GM18517 (cell line): ENCODE data around the gene EDNRA.
A peak's percentile ranks its signal among the peaks of the same experiment; 100 is the strongest.

ENCODE experiments used
- ATAC-seq: cut with Tn5 transposase; IDR thresholded peaks from one replicate; pipeline ENCODE4 v1.9.1; 2021; ENCODE audit warnings: mild to moderate bottlenecking, moderate library complexity; ENCODE audit not compliant: unreplicated experiment

EDNRA gene

DNA sequence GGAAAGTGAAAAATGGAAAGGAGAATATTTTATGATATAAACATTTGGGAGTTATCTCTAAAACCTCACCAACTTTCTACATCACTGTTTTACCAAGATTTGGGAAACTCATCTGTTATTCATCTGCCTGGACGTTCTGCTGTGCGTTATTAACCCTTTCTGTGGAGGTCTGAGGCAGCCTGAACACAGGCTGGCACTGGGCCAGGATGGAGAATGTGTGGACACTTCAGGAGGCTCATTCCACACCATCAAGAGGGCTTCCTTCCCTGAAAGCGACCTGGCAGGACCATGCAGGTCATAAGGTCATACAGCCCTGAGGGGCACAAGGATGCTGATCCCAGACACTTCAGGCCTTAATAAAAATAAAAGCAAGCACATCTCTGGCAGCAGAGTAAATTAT lies 105.1 kb downstream of the EDNRA start:
- no peak for ATAC-seq

DNA sequence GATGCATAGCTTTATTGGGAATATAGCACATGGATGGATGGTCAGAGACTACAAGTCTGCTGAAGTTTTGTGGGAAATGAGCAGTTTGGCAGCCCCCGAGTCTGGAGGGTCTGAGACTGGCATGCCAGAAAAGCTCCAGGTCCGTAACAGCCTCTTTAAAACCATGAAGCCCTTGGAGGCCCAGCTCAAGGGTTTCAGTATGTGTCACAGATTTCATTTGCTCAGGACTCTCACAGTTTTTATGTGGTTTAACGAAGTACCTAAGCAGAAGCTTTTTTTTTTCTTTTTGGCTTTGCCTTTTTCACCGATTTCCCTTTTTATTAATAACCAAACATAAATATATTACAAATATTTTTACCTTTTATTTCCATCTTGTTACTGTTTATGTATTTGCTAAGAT lies 105.7 kb downstream of the EDNRA start:
- ATAC-seq, result peak; percentile 59

DNA sequence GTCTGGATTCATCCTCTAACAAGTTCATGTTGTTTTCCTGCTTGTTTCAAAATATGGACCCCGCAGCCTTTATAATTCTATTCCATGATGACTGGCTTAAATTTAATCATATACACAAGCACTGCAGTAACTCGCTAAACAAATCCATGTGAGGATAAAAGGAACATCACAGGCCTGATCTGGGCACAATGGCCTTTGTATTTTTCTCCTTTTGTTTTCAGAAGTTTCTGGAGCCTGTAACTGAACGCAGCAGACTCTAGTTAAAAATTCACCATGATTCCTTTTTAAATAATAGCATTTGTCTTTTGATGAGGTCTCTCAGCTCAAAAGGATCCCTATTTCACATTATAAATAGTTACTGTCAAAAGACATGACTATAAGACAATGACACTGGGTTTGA lies 106.1 kb downstream of the EDNRA start:
- ATAC-seq, result no peak

DNA sequence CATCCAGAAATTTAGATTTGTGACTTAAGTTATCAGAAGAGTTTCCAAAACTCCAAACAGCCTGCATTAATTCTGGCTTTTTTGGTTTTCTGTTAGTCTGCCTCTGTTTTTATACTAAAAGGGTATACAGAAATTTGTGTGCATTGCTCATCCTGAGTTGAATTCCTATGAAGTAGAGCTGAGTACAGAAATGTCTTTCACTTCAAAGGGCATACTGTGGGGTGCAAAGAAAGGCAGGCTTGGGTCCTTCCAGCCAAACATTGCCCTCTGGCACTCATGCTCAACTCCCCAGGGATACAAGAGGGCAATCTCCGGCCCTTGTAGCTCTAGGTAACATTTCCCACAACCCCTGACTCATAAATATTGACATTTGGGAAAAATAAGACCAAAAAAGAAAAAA lies 108.7 kb downstream of the EDNRA start:
- ATAC-seq, result no peak

DNA sequence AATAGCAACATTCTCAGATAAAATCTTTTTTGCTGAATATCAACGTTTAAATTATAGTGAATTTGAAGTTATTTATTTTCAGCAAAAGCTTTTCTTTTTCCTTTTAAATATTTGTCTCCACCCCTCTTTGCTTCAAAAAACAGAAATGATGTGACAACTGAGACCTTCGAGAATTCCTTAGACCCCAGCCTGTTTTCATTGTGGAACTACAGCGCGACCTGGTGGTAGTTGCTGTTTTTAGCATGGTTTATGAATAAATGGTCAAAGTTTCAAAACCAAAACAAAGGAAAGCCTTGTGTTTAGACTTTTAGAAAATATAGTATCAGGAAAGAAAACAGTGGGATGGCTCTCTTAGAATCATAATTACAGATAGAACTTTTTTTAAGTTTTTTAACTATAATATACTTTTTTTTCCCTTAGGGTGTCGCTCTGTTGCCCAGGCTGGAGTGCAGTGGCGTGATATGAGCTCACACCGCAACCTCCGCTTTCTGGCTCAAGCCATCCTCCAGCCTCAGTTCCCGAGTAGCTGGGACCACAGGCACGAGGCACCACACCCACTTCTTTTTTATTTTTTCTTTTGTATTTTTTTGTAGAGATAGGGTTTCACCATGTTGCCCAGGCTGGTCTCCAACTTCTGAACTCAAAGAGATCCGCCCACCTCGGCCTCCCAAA lies 109.5 kb downstream of the EDNRA start:
- peak; percentile 52 for ATAC-seq

DNA sequence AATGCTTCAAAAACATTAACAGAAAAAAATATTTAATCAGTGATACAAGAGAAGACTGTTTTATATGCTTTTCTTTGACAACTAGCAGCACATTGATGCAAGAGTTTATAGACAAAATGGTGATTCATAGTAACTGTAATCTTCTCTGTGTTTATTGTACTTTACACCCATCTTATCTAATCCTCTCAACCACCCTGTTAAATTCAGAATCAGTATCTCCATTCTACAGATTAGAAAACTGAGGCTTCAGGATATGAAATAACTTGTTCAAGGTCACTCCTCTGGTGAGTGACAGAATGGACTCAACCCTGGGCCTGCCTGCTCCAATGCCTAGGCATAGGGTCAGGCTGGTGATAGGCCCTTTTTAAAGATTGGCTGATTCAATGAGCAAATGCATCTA lies 110.2 kb downstream of the EDNRA start:
- no peak for ATAC-seq

DNA sequence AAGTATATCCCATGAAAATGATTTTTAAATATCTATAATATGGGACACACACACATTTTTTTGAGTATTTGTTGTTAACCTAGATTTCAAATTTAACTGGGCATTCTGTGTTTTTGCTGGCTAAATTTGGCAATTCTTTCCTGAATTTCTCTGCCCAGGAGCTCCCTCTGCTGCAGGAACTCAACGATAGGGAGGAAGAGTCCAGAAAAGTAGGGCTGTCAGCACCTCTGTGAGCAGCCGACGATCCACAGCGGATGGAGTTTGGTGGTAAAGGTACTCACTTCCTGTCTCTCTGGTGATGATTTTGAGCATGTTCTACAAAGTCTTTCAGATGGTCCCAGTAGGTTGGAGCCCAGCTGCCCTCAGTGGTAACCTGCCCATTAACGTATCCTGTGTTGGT lies 113.2 kb downstream of the EDNRA start:
- ATAC-seq, result no peak
